ENCODE measurements around the gene MPV17.

The MPV17 gene

DNA sequence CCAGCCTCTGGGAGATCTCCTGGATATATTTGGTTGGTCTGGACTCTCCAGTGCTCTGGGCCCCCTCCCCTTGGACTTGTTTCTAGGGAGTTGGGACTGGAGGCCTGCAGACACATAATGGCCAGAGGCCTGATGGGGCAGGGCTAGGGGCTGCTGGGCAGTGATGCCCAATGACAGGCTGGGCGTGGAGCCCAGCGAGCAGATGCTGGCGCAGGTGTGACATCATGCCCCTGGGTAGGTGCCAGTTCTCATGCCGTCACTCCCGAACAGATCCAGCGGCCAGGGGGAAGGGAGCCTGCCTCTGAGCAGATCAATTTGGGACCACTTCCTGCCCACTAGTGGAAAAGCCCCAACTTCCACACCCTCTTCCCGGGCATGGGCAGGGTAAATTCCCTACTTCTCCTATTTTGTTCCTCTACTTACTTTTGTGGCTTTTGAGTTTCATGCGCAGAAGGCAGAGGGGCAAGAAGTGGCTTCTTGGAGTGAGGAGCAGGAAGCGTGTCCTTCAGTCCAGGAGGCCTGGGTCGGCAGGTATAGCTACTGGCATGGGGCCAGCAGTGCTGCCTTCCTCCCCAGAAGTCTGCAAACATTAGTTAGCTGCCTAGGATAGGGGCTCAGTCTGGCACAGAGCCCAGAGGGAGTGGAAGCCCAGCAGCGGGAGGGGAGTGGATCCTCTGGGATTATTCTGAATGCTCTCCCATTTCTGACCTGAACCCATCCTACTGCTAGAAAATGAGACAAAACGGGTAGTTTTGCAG is 6.1 kb downstream of the MPV17 start:
- no peak for DNase-seq (ENCODE audit: extremely low read depth, insufficient read length)
- H3K36me3 ChIP-seq (ENCODE audit: control insufficient read depth, insufficient read depth, low read length), result peaks cover 10% of the 10 kb centered on the region
- H3K4me3 ChIP-seq (replicated peaks; ENCODE audit: low read depth, low read length), result no peak overlapping the region
- H3K27me3 ChIP-seq (replicated peaks; ENCODE audit: control insufficient read depth, insufficient read depth, low read length), result no peaks in the 10 kb centered on the region
- TF ChIP-seq, protein P1, sequence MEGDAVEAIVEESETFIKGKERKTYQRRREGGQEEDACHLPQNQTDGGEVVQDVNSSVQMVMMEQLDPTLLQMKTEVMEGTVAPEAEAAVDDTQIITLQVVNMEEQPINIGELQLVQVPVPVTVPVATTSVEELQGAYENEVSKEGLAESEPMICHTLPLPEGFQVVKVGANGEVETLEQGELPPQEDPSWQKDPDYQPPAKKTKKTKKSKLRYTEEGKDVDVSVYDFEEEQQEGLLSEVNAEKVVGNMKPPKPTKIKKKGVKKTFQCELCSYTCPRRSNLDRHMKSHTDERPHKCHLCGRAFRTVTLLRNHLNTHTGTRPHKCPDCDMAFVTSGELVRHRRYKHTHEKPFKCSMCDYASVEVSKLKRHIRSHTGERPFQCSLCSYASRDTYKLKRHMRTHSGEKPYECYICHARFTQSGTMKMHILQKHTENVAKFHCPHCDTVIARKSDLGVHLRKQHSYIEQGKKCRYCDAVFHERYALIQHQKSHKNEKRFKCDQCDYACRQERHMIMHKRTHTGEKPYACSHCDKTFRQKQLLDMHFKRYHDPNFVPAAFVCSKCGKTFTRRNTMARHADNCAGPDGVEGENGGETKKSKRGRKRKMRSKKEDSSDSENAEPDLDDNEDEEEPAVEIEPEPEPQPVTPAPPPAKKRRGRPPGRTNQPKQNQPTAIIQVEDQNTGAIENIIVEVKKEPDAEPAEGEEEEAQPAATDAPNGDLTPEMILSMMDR (IDR thresholded peaks at IDR 0.05; ENCODE audit: insufficient read depth, low read length, poor library complexity, severe bottlenecking), result no peak

DNA sequence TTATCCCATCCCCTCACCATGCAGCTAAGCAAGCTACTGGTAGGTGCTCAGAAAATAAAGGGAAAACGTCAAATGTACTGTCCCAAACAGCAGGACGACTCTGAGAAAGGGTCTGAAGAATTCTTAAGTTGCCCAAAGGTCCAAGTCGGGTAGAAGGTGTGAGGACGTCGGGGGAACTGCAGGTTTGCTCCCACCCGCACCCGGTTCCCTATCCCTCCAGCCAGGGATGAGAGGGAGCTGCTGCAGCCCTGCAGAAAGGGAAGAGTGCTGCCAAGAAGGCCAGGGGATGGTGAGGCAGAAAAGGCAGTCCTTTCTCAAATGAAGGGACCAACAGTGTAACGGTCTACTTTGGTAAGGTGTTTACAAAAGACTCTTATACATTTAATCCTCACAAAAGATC is 7.8 kb downstream of the MPV17 start:
- Histone ChIP-seq H3K4me3 (replicated peaks; ENCODE audit: low read depth, low read length) (no peak overlapping the region), H3K36me3 (ENCODE audit: control insufficient read depth, insufficient read depth, low read length) (peaks cover 12% of the 10 kb centered on the region), H3K27me3 (replicated peaks; ENCODE audit: control insufficient read depth, insufficient read depth, low read length) (no peaks in the 10 kb centered on the region)
- no peak for DNase-seq (ENCODE audit: extremely low read depth, insufficient read length)
- TF ChIP-seq, protein P1 (IDR thresholded peaks at IDR 0.05; ENCODE audit: insufficient read depth, low read length, poor library complexity, severe bottlenecking), result no peak

DNA sequence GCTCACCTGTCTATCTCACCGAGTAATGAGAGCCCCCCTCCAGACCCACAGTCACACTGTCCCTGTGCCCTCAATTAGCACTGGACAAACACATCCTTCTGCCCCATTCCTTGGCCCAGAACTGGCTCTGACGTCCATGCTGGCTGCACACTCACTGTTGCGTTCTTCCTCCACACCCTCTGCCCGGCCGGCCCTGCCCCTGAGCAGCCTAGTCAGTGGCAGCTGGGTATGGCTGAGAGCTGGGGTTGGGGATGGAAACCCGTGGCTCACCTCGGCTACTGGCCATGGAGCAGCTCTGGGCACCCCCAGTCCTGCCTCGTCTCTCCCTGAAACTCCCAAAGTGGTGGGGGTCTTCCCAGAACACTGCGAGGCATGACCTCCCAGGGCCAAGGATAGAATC is 8.2 kb downstream of the MPV17 start:
- H3K4me3 ChIP-seq (replicated peaks; ENCODE audit: low read depth, low read length), result no peak overlapping the region
- no peak for DNase-seq (ENCODE audit: extremely low read depth, insufficient read length)
- no peaks in the 10 kb centered on the region for H3K27me3 ChIP-seq (replicated peaks; ENCODE audit: control insufficient read depth, insufficient read depth, low read length)
- peaks cover 14% of the 10 kb centered on the region for H3K36me3 ChIP-seq (ENCODE audit: control insufficient read depth, insufficient read depth, low read length)
- TF ChIP-seq, protein P1 (IDR thresholded peaks at IDR 0.05; ENCODE audit: insufficient read depth, low read length, poor library complexity, severe bottlenecking), result no peak

DNA sequence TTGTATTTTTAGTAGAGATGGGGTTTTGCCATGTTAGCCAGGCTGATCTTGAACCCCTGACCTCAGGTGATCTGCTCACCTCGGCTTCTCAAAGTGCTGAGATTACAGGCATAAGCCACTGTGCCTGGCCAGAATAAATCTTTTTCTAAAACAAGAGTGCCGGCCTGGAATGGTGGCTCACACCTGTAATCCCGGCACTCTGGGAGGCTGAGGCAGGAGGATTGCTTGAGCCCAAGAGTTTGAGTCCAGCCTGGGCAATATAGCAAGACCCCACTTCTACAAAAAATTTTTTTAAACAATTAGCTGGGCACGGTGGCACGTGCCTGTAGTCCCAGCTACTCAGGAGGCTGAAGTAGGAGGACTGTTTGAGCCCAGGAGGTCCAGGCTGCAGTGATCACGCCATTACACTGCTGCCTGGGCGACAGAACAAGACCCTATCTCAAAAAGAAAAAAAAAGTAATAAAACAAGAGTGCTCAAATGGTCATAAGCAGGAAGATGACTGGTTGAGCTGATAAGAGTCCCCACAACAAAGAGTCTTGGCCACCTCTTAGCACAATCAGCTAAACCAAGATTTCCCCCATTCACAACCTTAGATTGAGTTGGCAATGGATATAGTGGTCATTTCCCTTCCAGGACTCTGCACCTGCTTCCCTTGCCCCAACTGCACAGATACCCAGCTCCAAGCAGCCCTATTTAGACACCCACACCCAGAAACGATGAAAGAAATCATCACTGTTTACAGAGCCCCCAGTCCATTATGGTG is 8.8 kb downstream of the MPV17 start:
- Histone ChIP-seq H3K27me3 (replicated peaks; ENCODE audit: control insufficient read depth, insufficient read depth, low read length) (no peaks in the 10 kb centered on the region), H3K4me3 (replicated peaks; ENCODE audit: low read depth, low read length) (no peak overlapping the region), H3K36me3 (ENCODE audit: control insufficient read depth, insufficient read depth, low read length) (peaks cover 14% of the 10 kb centered on the region)
- TF ChIP-seq, protein P1 (IDR thresholded peaks at IDR 0.05; ENCODE audit: insufficient read depth, low read length, poor library complexity, severe bottlenecking), result no peak
- no peak for DNase-seq (ENCODE audit: extremely low read depth, insufficient read length)

DNA sequence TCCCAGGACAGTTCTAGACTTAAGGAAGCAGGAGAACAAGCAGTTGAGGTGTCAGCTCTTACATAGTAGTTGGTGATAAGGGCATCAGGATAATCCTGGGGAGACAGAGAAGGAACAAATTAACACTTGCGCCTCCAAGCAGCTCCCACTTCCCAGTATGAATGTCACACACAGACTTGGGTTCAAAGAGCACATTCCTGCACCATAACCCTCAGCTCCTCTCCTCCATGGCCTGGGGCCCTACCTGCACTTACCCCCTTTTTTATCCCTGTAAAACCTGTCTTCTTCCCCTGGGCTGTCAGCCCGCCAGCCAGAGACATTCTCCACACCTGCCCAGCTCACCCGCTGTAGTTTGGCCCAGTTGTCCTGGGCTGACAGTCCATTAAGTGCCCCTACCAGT is 10.7 kb downstream of the MPV17 start:
- no peaks in the 10 kb centered on the region for H3K27me3 ChIP-seq (replicated peaks; ENCODE audit: control insufficient read depth, insufficient read depth, low read length)
- no peak for DNase-seq (ENCODE audit: extremely low read depth, insufficient read length)
- H3K4me3 ChIP-seq (replicated peaks; ENCODE audit: low read depth, low read length), result no peak overlapping the region
- peaks cover 14% of the 10 kb centered on the region for H3K36me3 ChIP-seq (ENCODE audit: control insufficient read depth, insufficient read depth, low read length)
- TF ChIP-seq, protein P1 (IDR thresholded peaks at IDR 0.05; ENCODE audit: insufficient read depth, low read length, poor library complexity, severe bottlenecking), result no peak

Measured in GM06990 (cell line).